Activated CD4-positive, alpha-beta T cell treated with anti-CD3 and anti-CD28 coated beads, Interleukin-2, amount 50 U/mL, for 1 hour (primary cell): ENCODE data around the gene AGPAT3.

ENCODE experiments used
- DNase-seq: peaks from one replicate; pipeline ENCODE4 v3.0.0-alpha.2; 2020

AGPAT3 gene

DNA sequence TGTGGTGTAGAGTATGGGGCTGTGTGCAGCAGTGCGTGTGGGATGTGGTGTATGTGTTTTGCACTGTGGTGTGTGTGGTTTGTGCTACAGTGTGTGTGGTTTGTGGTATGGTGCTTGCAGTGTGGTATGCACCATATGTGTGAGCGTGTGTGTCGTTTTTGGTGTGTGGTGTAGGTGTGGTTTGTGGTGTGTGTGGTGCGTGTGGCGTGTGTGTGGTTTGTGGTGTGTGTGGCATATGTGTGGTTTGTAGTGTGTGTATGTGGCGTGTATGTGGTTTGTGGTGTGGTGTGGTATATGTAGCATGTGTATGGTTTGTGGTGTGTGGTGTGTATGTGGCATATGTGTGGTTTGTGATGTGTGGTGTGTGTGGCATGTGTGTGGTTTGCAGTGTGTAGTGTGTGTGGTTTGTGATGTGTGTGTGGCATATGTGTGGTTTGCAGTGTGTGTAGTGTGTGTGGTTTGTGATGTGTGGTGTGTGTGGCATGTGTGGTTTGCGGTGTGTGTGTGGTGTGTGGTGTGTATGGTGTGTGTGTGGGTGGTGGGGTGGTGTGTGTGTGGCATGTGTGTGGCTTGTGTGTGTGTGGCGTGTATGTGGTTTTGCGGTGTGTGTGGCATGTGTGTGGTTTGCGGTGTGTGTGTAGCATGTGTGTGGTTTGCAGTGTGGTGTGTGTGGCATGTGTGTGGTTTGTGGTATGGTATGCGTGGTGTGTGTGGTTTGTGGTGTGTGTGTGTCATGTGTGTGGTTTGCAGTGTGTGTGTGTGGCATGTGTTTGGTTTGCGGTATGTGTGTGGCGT, 93.5 kb downstream of the AGPAT3 start:
- DNase-seq, result no peak

DNA sequence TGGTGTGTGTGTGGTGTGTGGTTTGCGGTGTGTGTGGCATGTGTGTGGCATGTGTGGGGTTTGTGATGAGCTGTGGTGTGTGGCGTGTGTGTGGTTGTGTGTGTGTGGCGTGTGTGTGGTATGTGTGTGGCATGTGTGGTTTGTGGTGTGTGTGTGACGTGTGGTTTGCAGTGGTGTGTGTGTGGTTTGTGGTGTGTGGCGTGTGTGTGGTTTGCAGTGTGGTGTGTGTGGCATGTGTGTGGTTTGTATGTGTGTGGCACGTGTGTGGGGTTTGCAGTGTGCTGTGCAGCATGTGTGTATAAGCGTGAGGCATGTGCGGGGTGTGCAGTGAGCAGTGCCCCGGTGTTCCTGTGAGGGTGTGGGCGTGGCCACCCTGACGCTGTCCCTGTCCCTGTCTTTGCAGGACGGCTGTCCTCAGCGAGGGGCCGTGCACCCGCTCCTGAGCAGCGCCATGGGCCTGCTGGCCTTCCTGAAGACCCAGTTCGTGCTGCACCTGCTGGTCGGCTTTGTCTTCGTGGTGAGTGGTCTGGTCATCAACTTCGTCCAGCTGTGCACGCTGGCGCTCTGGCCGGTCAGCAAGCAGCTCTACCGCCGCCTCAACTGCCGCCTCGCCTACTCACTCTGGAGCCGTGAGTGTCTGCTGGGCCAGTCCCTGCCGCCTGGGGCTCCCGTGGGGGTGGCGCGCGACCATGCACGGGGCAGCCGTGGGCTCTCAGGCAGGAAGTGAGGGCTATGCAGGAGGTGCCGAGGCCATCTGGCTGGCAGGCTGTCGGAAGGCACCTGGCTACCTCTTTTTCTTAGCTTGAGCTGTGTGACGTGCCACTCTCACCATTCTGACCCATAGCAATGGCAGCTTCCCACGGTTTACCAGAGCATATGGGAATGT, 94.5 kb downstream of the AGPAT3 start:
- DNase-seq, result no peak

DNA sequence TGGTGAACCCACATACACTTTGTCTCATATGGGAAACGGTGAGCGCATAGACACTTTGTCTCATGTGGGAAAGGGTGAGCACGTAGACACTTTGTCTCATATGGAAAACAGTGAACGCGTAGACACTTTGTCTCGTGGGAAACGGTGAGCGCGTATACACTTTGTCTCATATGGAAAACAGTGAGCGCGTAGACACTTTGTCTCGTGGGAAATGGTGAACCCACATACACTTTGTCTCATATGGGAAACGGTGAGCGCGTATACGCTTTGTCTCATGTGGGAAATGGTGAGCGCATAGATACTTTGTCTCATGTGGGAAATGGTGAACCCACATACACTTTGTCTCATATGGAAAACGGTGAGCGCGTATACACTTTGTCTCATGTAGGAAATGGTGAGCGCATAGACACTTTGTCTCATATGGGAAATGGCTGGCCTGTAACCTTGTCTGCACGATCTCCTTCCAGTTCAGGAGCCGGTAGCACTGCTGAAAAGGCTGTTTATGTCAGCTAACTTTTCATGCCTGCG, 96.4 kb downstream of the AGPAT3 start:
- no peak for DNase-seq

DNA sequence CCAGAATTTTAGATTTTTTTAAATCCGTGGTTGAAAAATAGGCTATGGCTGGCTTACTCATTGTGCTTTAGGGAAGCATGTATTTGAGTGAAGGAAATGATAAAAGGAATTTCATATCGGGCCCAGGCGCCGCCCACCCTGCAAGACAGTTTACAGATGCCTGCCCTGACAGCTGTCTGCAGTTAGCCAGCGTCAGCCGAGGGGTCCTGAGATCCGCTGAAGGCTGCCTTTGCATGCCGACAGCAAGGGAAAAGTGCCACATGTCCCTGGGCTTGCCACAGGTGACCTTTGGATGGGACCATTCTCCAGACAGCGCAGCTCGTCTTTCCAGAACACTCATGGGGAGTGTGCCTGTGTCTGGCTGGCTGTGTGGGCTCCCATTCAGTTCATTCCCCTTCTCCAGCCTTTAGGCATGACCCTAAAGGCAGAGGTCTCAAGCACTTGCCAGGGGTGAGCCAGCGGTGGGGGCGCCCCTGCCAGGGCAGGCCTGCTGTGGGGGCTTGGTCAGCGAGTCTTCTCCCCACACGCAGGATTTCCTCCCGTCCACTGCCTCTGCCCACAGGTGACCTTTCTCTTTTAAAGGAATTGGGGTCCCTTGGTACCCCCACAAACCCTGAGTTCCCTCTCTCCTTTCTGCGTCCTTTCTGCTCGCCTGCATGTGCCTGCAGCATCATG, 101.0 kb downstream of the AGPAT3 start:
- no peak for DNase-seq

DNA sequence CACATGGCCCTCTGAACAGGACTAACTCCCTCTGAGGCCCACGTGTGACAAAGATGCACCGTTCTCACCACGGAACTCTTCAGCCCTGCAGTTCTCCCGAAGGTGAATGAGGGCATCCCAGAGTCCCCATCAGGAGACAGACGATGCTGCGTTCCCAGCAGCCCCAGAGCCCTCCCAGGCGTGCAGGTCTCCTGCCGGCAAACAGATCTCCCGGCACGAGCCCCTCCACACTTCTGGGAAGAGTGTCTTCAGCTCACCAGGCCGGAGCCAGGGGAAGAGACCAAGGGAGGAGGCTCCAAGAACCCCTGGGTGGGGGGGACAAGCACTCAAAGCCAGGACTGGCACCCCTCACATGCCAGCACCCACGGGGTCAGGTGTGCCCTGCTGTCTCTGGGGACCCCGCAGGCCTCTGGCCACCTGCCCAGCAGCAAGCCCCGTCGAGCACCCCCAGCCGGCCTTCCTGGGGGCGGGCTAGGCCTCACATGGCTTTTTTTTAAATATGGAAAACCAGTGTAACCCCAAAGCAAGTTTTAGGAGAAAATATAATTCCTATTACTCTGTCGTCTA, 102.0 kb downstream of the AGPAT3 start:
- DNase-seq, result no peak

DNA sequence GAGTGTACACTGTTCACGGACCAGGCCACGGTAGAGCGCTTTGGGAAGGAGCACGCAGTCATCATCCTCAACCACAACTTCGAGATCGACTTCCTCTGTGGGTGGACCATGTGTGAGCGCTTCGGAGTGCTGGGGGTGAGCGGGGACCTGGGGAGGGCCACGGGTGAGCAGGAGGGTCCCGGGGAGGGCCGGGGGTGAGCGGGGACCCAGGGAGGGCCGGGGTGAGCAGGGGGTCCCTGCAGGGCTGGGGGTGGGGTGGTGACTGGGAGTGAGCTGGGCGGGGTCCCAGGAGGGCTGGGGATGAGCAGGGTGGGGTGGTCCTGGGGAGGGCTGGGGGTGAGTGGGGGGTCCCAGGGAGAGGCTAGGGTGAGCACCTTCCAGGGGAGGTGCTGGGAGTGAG, 103.0 kb downstream of the AGPAT3 start:
- no peak for DNase-seq

DNA sequence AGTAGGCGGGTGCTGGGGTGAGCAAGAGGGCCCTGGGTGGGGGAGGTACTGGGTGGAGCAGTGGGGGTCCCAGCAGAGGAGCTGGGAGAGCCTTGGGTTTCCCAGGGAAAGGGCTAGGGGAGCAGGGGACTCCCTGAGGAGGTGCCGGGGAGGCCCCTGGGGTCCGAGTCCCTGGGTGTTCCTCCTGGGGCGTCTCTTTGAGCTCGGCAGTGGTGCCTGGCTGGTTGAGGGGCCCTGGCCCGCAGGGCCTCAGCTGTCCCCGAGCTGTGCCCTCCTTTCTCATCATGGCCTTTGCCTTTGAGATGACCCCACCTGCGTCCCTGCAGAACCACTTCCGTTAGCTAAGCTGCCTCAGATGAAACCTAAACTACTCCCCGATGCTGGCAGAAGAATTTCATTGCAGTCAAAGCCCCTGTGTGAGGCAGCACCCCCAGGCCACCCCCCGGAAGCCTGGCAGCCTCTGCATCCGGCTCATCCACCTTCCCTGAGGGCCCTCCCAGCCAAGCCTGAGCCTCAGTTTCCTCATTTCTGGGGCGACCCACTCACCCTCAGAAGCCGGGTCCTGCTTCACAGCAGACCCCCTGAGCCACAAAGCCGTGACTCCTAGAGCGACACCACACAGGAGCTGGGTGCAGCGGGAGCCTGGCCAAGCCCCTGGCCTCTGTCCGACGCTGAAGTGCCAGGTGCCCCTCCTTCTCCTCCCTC, 103.5 kb downstream of the AGPAT3 start:
- no peak for DNase-seq

DNA sequence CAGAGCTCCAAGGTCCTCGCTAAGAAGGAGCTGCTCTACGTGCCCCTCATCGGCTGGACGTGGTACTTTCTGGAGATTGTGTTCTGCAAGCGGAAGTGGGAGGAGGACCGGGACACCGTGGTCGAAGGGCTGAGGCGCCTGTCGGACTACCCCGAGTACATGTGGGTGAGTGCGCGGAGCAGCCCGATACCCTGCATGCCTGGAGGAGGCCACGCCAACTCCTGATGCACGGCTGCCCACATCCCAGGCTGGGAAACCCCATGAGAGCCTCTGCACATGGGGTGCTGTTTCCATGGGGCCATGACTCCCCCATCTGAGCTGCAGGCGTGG, 104.1 kb downstream of the AGPAT3 start:
- DNase-seq, result no peak

DNA sequence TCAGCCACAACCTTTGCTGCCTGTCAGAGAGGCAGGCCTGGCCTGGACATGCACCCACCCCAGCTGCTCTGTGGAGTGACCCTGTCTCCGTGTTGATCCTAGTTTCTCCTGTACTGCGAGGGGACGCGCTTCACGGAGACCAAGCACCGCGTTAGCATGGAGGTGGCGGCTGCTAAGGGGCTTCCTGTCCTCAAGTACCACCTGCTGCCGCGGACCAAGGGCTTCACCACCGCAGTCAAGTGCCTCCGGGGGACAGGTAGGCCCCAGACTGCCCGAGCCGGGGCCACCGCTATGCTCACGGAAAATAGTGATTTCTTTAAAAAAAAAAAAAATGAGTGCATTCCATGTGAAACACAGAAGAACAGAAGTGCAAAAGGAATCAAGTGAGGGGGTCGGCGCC, 105.5 kb downstream of the AGPAT3 start:
- DNase-seq, result no peak

DNA sequence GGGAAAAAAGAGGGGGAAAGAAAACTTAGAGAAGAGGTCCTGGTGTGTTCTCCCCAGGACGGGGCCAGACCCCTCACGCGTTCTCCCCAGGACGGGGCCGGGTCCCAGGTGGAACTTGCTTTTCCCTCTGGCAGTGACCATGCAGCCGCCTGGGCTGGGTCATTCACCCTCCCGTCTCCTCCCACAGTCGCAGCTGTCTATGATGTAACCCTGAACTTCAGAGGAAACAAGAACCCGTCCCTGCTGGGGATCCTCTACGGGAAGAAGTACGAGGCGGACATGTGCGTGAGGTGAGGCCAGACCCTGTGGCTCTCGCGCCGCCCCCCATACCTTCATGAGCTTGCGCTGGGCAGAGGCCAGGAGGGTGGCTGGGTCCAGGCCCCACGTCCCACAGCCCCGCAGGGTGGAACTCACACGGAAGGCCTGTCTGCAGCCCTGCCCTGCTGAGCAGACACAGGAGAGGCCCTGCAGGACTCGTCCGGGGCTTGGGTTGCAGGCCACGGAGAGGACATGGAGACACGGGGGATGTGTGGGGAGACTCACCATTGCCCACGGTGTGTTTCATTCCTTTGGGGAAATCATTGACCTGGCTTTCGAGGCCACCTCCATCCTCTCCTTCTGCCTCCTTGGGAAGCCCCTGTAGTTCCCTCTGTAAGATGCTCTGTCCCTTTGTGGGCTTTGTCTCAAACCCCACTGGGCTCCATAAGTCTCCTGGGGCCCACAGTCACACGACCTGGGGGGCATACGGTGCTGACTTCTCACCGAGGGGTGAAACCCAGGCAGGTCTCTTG, 106.4 kb downstream of the AGPAT3 start:
- DNase-seq, result no peak

DNA sequence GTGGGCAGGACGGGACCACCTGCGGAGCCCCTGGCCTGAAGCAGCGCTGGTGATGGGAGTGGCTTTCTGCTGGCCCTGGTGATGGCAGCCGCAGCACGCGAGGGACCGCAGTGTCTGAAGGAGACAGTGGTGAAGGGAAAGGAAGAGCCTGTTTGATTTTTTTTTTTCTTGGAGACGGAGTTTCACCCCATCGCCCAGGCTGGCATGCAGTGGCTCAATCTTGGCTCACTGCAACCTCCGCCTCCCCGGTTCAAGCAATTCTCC, 106.9 kb downstream of the AGPAT3 start:
- DNase-seq, result no peak

DNA sequence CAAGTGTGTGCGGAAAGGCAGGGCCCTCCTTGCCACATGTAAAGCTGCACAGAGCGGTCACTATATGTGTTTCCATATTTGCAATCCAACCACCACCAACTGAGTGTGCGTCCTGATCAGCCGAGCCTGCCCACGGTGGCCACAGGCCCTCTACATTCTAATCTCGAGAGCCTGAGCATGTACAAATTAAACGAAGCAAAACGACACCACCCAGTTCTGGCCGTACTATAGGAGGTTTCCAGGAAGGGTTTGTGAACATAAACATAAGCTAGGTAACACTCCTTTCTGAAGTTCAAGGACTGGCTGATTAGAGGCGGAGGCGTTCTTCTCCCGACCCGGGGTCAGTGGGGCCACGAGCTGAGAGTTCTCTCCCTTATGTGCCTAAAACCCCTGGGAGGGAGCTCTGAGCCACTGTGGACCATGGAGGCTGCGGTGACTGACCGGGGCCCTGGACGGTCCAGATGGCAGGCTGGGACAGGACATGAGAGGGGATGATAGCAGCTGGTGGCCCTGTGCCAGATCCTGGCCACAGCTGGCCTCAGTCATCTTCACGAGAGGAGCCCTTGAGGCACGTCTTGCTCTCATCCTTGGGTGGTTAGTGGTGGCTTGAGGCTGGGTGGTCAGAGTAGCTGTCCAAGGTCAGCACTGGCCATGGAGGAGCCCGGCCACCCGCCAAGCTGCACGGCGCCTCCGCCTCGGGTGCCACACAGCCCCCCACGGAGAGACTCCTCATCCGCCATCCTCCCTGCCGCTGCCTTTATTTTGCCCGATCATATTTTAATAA, 108.0 kb downstream of the AGPAT3 start:
- DNase-seq, result no peak

DNA sequence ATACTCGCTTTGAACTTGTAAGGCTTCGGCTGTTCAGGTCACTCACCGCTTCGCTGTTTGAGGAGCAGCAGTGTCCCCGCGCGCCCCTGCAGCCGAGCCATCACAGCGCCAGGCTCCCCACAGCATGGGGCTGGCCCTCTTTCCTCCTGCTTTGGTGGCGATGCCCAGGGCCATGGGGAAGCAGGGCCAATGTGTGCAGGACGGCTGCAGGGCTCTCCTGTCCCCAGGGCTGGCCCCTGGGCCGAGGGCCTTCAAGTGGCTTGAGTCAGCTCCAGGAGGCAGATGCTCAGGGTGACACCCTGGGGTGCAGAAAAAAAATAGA, 108.6 kb downstream of the AGPAT3 start:
- no peak for DNase-seq

DNA sequence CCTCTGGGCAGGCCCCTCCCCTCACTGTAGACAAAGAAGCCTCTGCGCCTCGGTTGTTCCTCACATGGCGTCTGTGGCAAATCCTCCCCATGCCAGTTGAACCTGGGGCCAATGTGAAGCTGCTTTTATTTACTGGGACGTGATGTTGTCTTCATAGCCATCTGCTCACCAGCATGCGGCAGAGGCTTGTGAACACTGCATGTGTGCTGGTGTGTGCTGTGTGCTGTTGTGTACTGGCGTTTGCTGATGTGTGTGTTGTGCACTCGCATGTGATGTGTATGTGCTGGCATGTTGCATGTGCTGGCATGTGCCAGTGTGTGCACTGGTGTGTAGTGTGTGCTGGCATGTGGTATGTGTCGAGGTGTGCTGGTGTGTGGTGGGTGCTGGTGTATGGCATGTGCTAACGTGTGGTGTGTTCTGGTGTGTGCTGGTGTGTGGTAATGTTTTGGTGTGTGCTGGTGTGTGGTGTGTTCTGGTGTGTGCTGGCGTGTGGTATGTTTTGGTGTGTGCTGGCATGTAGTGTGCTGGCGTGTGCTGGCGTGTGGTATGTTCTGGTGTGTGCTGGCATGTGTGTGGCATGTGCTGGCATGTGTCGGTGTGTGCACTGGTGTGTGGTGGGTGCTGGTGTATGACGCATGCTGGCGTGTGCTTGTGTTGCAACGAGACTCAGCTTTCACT, 109.9 kb downstream of the AGPAT3 start:
- no peak for DNase-seq

DNA sequence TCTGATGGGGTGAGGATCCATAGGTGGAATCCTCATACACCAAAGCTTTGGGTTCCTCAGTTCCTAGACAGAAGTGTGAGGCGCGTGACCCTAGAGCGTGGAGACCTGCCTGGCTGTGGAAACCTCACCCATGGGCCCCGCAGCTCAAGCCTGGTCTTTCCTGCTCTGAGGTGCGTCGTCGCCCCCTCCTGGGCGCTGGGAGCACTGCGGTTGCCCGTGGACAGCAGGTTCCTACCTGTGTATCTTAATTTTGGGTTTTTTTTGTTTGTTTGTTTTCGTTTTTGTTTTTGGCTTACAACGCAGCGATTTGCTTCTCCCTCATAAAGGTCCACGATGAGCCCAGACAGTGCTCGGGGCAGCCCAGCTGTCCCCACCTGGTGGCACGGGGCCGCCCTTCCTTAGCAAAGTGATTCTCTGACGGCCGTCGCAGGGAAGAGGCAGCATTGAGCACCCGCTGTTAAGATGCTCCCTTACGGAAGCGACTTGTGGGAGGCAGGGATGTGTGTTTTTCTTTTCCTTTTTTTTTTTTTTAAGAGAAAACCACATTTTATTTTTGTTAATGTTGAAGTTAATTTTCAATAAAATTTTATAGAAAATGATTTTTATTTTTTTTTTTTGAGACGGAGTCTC, 110.6 kb downstream of the AGPAT3 start:
- peak; percentile 85 for DNase-seq

DNA sequence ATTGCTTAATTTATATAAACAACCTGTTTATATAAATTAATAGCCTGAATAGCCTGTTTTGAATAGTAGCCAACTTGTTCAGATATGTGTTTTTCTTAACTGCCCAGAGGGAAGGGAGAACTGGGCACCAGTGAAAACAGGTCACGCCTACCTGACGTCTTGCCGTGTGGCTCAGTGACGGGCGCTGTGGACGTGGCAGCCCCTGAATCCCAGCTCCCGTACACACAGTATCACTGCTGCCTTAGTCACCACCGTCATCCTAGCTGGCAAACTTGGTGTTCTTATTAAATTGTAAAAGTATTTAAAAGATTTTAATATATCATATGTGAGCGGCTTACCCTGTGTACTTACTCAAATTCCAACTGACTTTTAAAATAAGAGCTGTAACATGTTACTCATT, 111.6 kb downstream of the AGPAT3 start:
- DNase-seq, result no peak

DNA sequence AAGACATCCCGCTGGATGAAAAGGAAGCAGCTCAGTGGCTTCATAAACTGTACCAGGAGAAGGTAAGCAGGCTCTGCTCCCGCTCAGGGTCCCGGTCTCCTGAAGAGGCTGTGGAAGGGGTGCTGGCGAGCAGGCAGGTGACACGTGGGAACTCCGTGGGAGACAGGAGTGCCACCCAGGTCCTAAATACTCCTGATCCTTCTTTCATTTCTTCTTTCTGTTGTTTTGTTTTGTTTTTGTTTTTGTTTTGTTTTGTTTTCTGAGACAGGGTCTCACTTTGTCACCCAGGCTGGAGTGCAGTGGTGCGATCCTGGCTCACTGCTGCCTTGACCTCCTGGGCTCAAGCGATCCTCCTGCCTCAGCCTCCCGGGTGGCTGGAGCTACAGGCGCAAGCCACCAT, 113.0 kb downstream of the AGPAT3 start:
- no peak for DNase-seq

DNA sequence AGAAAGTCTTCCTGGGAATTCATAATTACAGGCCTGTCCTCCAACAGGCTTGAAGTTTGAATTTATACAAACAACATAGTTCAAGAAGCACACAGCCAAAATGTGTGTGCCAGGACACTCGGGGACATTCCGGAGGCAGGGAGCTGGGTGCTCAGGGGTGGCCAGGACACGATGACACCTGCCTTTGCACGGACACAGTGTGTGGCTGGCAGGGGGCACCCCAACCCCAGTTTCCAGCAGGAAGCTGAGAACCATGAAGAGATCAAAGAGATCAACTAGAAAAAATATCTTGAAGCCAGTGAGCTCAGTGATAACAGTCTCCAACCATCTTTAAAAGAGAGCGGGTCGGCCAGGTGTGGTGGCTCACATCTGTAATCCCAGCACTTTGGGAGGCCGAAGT, 114.6 kb downstream of the AGPAT3 start:
- DNase-seq, result no peak

DNA sequence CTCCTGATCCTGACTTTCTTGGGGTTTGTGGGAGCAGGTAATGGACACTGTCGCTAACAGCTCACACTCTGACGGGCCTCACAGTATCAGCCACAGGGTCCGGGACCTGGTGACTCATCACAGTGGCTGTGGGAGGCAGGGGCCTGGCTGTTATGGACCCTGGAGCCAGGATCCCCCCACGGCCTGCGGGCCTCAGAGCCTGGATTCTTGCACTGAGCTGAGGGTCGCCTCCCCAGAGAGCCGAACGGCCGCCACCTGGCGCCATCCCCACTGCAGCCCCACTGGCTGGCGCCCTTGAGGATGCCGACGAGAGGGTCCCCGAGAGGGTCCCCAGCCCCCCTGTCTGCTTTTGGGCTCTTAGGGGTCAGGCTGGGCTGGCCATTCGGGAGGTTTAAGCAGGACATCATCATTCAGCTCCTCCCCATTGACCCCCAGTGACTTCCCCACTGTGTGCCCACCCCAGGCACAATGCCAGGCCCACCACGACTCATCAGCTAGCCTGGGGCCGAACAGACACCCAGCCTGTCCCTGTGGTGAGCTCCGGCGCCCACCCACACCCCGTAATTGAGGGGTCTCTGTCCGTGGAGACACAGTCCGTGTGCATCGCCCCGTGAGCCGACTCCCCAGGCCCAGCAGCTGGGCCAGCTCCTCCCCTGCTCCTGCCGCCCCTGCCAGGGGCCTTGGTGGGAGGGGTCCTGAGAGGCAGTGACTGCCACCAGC, 116.3 kb downstream of the AGPAT3 start:
- no peak for DNase-seq

DNA sequence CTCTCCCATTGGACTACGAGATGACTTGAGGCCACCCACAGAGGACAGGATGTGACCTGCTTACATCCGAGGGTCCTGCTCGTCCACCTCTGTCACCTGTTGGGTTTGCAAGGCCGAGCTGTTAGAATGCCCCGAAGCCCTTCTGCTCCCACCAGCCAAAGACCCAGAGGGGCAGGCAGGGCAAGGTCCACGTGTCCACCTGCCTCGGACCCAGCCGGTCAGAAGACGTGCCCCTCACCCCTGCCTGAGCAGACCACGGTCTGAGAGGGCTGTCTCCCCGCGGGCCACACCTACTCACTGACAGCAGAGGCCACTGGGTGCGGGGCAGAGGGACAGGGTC, 116.8 kb downstream of the AGPAT3 start:
- no peak for DNase-seq
